Tongue (tissue), 2 donors: ENCODE measurements around the gene ZNF223. TPM values are rescaled to one million over a fixed set of nuclear protein-coding genes. Genes with fewer than 3 reads are reported as not detected.

Experiments used
- DNase-seq: peaks from one replicate; pipeline ENCODE4 v3.0.0-alpha.2; 2015
- total RNA-seq: library from RNA; depleted of rRNA; stranded (reverse); fragments of >200 nt; gene quantifications from one replicate; pipeline ENCODE4 v1.2.3, GENCODE V29; 2014

ZNF223 gene
- total RNA-seq = 12.1 TPM

GRCh38 chr19:44051650-44052402 lies at the start of gene ZNF223:
Gene ZNF223, plus strand, starts transcription at chr19:44052036. Its CDS starts 3,141 bp downstream, at chr19:44055177.
- peak; percentile 99 for DNase-seq

GRCh38 chr19:44002212-44002565 lies 49.6 kb upstream of the ZNF223 start:
- peak; percentile 14 for DNase-seq

GRCh38 chr19:44002566-44003460 lies 49.0 kb upstream of the ZNF223 start, which contains the start of gene ZNF230:
Gene ZNF230, plus strand, starts transcription at chr19:44002957. Its CDS starts 4,122 bp downstream, at chr19:44007079.
- DNase-seq = peak; percentile 98

GRCh38 chr19:44003461-44004009 lies 48.3 kb upstream of the ZNF223 start:
- DNase-seq = peak; percentile 2

GRCh38 chr19:44005973-44006372 lies 45.9 kb upstream of the ZNF223 start:
- no peak for DNase-seq

- no peak for DNase-seq
Observed at GRCh38 chr19:44007473-44007872, 44.4 kb upstream of the ZNF223 start.

GRCh38 chr19:44010468-44010867 lies 41.4 kb upstream of the ZNF223 start:
- DNase-seq = no peak

GRCh38 chr19:44019498-44019897 lies 32.3 kb upstream of the ZNF223 start:
- DNase-seq = no peak

GRCh38 chr19:44021221-44021620 lies 30.6 kb upstream of the ZNF223 start:
- DNase-seq = no peak

GRCh38 chr19:44024900-44025216 lies 27.0 kb upstream of the ZNF223 start:
- no peak for DNase-seq

GRCh38 chr19:44025217-44025936 lies 26.5 kb upstream of the ZNF223 start, which contains the start of gene ZNF222:
Gene ZNF222, plus strand, starts transcription at chr19:44025379. Its CDS starts 58 bp downstream, at chr19:44025437.
- peak; percentile 94 for DNase-seq

GRCh38 chr19:44026622-44027021 lies 25.2 kb upstream of the ZNF223 start:
- no peak for DNase-seq

GRCh38 chr19:44032001-44032610 lies 19.7 kb upstream of the ZNF223 start:
- no peak for DNase-seq

- no peak for DNase-seq
Observed at GRCh38 chr19:44042147-44042546, 9.7 kb upstream of the ZNF223 start.

GRCh38 chr19:44050740-44051649 lies 841 bp upstream of the ZNF223 start:
- DNase-seq = no peak

- DNase-seq = no peak
Observed at GRCh38 chr19:44055870-44056269, 4.0 kb downstream of the ZNF223 start.

- DNase-seq = no peak
Observed at GRCh38 chr19:44059229-44059628, 7.4 kb downstream of the ZNF223 start.

GRCh38 chr19:44061038-44061437 lies 9.2 kb downstream of the ZNF223 start:
- DNase-seq = no peak

GRCh38 chr19:44066305-44066704 lies 14.5 kb downstream of the ZNF223 start:
- no peak for DNase-seq

GRCh38 chr19:44069415-44069814 lies 17.6 kb downstream of the ZNF223 start:
- DNase-seq = no peak
